GM18499 (cell line): ENCODE data around the gene GPR107.

Source experiments
- ATAC-seq: cut with Tn5 transposase; IDR thresholded peaks from one replicate; pipeline ENCODE4 v1.9.1; 2021; ENCODE audit warnings: moderate number of reproducible peaks; ENCODE audit not compliant: insufficient read depth, unreplicated experiment

Gene GPR107

DNA sequence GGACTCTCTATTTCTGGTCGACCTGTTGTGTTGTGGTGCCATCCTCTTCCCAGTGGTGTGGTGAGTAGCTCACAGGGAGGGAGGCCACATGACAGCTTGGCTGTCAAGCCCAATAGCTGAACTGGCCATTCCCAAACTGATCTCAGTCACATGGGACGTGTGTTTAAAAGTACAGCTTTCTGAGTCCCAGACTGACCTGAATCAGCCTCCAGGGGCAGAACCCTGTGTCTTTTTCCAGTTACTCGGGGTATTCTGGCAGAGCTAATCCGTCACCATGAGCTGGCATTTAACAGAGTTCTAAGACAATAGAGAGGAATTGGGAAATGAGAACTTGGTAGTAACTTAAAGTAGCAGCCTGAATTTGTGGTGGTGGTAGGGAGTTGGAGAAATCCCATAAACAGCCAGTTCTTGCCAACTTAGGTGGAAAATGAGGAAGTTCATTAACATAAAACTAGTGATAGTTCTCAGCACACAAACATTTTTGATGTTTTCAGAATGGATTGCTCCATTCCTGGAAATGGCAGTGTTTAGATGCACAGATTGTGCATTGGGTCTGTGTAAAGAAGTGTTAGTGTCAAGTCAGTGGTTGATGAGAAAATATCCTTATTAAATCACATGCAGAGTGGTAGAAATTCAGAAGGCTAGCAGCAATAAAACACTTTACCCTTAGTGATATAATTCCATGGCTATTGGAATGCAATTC, 50.9 kb downstream of the GPR107 start:
- no peak for ATAC-seq

DNA sequence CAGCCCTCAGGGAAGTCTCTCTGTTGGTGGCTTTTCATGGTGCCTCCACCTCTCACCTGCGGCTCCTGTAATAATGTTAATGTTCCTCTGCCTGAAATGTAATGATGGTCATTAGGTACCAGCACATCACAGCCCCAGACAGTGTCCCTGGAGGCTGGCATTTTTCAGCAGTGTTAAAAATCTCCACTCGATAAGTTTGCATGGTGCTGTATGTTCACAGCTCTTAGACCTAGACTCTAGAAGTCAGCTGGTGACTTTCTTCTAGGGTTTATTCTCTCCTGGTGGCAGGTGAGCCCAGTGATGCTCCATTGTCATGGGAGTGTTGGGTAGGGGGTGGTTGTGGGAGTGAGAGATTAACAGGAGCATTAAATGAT, 53.1 kb downstream of the GPR107 start:
- ATAC-seq: no peak

DNA sequence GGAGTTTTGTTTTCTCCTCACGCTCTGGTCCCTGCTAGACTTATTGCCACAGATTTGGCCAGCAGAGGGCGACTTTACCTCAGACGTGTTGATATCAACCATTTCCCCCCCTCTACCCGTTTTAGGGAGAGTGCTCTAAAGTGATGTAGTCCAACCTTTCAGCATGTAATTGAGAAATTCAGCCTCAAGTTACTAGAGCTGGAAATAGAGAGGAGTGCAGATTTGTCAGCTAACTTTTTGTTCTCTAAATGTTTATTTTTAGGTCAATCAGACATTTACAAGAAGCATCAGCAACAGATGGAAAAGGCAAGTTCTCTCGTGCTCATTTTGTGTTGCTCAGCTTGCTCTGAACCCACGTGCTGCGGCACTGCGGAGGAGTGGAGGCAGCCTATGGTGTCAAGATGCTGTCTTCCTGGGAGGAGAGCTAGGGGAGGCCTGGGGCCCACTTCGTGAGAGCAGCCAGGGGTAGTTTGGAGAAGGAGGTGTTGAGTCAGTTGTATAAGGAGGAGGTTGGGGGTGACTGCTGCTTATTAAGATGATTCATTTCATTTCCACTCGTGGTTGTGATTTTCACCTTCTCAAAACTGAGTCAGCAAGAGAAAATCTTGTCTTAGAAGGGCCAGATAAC, 53.6 kb downstream of the GPR107 start:
- ATAC-seq: no peak

DNA sequence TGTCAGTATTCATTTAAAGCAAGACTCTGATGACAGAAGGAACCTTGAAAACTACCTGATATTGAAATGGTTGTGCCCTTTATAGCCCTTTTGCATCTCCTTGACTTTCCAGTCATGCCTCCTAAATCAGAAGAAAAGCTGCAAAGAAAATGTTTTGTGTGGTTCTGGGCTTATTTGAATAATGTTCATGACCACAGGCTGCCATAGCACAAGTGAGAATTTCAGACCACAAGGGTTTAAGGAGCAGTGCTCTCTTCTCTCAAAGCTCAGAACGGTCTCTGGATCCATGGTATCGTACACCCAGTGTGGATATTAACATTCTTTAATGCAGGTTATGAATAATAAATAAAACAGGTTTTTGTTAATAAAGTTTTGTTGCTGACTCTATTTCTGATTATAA, 54.2 kb downstream of the GPR107 start:
- no peak for ATAC-seq

DNA sequence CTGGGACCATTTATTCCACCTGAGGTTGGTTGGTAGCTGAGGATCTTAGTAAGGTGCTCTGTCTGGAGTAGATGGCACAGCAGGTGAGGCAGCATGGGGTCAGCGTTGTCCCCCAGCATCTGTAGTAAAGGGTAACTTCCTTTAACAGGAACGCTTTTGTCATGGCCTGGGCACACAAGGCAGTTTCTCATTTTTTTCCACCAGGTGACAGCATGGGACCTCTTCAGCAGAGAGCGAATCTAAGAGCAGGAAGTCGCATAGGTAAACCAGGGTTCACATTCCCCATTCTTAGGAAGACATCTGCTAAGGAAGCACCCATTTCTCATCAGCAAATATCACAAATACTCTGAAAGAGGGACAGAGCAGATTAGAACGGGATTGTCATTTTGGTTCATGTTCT, 56.5 kb downstream of the GPR107 start:
- ATAC-seq: no peak

DNA sequence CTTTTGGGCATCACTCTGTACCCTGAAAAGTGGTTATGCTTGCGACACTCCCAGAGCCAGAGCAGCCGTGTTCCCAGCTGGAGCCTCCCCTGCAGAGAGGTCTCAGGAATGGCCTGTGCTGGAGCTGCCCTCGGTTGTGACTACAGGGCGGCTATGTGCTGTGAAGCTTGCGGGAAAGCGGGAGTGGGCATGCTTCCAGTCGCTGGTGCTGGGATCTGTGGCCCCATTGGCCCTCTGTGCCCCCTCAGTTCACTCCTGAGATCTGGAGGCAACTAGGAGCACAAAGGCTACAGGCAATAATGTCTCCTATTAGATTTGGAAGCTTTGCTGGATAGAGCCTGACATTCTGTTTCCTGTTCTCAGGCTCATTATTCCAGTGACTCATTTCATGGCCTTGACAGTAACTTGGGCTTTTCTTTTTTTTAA, 56.9 kb downstream of the GPR107 start:
- ATAC-seq: no peak

DNA sequence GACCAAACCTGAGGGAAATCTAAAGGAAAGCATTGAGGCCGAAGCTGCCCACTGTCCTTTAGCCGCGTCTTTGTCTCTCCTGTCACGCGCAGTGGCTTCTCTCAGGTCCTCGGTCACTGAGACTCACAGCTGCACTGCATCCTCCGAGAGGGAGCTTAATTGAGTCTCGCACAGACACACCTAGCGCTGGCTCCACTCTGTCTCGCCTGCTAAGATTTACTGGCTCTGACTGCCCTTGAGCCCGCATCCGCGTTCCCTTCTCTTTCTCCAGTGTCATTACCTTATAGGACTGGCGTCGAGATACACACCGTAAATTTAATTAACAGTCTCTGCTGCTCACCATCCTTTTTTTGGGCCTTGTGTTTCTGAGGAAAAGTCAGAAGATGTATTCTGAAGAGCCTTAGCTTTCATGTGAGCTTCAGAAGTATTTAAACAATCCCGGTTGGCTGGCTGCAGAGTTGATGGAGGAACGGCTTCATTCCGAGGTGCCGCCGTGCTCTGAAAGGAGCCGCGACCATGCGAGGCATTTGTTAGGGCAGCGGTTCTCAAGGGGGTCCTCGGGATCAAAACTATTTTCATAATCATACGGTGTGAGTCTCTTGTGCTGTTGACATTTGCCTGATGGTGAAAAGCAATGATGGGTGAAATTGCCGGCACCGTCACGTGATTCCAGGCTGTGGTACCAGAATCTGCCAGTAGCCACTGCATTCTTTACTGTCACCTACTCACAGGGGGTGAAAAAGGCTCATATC, 58.3 kb downstream of the GPR107 start:
- ATAC-seq: no peak

DNA sequence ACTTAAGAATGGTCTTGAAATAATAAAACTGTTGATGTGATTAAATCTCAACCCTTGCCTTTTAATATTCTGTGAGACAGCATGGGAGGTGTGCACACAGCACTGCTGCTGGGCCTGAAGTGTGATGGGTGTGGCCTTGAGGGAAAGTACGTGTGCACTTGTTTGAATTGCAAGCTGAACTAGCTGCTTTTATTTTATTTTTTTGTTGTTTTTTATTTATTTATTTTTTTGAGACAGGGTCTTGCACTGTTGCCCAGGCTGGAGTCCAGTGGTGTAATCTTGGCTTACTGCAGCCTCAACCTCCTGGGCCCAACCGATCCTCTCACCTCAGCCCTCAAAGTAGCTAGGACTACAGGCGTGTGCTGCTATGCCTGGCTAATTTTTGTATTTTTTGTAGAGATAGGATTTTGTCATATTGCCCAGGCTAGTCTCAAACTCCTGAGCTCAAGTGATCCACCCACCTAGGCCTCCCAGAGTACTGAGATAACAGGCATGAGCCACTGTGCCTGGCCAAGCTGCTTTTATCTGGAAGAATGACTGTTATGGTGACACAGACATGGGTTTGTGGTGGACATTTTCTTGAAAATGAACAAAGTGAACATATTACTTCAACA, 58.9 kb downstream of the GPR107 start:
- ATAC-seq: no peak

DNA sequence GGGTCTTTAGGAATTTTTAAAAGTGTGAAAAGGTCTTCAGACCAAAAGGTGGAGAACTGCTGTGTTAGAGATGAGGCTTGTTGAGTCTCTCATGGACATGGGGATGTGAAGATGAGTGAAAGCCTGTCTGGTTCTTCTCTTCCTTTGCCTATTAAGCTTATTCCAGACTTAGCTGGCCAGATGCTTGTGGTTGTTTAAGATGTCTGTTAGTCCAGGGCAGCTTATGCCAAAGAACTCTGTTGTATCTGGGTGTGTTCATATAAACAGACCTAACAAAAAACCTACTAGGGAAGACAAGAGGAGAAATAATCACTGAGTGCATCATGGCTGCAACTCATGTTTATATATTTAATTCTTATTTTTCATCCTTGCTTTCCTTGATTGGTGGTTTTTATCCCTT, 61.0 kb downstream of the GPR107 start:
- no peak for ATAC-seq

DNA sequence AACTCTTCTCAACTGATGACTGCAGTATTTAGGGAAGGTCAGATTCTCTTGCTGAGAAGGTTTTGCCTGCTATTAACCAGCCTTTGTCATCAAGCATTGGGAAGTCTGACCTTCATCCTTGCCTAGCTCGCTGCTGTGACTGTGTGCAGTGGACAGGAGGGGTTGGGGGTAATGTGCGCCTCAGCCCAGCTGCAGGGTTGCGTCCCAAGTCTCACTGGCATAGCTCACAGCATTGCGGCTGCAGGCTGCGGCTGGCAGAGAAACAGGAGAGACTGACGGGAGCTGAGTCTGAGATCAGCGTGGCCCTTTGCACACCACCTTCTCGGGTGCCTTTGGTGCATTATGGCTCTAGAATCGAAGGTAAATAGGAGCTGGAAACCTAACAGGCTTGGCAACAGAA, 62.6 kb downstream of the GPR107 start:
- no peak for ATAC-seq

DNA sequence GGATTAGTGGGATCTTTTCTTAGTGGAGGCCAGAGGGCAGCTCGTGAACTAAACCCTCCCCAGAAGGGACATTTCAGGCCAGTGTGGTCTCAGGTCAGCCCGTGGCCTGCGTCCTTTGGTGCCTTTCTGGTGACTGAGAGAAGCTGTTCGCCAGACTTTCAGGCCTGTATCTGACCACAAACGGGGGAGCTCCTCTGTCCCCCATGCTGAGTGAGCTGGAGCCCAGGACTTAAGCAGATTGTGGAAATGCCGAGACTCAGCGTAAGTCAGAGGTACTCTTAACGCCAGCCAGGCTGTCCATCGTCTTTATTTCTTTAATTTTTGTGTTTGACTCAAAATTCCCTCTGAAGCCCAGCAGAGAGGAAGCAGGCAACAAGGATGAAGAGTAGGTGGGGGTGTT, 63.7 kb downstream of the GPR107 start:
- ATAC-seq: no peak

DNA sequence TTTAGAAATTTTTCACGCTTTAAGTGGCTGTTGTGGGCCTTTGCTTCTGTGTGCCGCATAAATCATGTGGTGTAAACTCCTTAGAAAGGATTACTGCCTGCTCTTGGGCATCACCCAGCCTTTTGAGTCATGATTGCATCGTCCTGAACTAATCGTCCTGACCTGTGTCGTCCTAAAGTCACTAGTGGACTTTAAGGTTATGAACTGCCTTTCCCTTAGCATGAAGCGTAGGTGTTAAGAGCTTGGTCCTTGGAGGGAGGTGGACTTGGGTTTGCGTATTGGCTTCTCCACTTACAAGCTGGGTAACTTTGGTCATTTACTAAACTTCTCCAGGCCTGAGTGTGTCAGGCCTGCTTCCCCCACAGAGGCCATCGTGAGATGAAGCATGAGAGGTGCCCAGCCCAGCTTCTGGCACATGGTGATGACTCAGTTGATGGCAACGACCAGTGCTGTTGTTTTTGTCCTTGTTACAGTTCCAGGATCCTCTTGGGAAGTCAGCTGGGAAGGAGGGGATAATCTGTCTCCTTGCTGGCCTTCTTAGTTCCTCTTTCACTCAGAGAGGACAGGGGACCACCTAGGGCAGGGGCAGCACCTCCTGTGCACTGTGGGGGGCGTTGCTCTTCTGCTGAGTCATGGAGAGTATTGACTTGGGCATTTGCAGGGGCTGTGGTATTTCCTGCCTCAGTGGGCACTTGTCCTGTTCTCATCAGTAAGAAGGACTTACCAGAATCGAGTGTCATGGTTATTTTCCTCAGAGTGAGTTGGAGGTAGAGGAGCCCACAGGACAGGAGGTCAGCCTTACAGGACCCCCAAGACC, 64.3 kb downstream of the GPR107 start:
- no peak for ATAC-seq

DNA sequence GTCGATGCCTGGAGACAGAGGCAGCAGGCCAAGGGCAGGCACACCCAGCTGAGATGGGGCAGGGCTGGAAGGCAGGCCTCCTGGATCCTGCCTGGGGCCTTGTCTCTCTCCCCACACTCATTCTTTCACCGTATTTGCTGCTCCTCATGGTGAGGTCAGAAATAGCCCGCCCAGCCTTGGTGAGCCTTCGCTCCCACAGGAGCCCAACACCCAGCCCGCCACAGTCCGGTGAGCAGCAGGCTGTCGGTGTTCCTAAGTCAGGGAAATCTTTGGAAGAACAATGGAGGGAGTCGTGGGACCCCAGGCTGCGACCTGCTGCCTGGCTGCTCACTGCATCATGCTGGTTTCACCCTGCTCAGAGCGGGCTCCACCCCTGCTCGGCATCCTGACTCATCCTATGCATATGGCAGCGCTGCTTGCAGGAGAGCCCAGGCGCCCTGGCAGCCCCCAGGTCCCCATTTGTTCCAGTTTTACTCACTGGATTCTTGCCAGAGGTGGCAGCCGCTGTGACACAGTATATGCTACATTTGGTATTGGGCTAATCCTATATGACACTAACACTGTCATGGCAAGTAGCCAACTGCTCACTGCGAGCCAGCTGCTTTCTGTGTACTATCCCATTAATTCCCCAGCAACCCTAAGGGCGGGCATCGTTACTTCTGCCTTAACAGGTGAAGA, 65.3 kb downstream of the GPR107 start:
- no peak for ATAC-seq

DNA sequence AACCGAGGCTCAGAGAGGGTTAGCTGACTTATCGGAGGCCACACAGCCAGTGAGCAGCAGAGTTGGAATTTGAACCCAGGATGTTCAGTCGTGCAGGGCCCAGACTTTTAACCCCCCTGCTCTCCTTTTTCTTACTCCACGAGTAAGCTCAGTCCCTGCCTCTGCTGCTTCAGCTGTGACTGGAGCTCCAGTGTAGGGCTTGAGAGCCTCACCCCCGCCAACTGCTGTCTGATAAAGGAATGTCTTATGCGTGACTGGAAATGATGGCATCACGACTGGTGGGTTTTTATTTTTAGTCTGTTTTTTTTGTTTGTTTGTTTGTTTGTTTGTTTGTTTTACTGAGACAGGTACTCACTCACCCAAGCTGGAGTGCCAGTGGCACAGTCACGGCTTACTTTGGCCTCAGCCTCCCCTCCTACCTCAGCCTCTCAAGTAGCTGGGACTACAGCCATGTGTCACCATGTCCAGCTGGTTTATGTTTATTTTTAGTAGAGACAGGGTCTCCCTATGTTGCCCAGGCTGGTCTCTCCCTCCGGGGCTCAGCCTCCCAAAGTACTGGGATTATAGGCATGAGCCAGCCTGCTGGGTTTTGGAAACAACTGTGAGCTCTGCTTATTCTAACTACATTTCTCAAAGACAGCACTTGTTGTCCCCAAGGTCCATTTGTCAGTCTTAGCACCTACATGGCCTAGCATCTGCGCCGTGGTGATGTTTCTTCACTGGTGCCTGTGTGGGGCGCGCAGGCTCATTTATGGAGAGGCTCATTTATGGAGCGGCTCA, 66.0 kb downstream of the GPR107 start:
- no peak for ATAC-seq

DNA sequence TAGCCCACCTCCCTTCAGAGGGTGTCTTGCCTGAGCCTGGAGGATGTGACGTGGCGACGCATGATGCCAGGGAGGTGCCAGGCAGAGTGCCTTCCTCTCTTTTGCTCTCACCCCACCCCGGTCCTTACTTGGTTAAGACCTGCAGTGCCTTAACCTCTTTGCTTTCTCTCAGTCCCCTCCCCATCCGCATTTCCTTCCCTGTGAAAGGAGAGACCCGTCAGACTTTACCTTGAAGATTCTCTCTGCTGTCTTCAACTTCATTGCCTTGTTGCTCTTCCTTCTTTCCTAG, 66.5 kb downstream of the GPR107 start:
- no peak for ATAC-seq

DNA sequence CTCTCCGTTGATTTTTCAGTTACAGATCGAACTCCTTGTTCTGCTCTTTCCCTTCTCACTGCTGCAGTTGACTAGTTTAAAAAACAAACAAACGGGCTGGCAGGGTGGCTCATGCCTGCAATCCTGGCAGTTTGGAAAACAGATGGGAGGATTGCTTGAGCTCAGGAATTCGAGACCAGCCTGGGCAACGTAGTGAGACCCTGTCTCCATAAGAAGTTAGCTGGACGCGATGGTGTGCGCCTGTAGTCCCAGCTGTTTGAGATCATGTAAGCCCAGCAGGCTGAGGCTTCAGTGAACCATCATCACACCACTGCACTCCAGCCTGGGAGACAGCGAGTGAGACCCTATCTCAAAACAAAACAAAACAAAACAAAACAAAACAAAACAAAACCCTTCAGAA, 67.1 kb downstream of the GPR107 start:
- no peak for ATAC-seq

DNA sequence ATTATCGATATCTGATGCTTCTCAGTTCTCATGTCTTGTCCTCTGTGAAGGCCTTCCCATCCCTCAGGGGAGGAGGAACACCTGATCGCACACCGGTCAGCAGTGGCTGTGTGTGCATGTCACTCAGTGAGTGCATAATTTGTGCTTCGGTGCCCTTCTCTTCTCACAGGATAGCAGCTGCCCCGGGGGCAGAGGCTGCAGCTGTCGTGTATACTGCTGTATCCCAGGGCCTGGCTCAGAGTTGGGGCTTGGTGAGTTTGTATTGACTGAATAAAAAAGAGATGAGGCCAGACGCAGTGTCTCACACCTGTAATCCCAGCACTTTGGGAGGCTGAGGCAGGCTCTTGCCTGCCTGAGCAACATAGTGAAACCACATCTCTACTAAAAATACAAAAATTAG, 68.8 kb downstream of the GPR107 start:
- no peak for ATAC-seq

DNA sequence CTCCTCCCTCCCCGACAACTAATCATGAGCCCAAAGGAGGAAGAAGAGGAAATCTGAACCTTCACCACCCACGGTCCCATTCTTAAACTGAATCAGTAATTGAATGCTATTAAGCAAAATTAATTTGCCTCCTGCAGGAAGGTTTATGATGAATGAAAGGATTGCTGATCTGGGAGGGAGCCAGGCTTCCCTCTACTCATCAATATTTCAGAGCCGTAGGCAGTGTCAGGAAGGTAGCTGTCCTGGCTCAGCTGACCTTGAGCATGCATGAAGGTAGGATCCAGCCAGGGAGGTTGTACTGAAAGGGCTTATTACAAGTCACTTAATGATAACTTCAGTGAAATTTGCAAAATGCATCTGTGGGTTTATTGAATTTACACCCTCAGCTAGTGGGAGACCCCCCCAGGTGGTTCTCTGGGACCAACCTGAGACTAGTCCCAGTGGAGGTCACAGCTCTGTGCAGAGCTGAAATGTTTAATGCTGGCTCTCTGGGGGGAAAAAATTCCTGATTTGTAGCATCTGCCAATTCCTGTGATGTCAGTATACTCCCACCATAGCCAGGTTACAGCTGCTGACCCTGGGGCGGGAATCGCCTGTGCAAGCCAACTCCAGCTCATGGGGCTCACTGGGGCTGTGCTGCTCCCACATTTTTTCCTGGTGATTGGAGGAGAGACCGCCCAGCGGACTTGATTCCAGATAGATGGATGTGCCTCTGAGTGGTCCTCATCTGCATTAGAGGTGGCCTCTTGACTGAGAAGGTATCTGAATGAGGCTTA, 70.6 kb downstream of the GPR107 start:
- ATAC-seq: no peak
